ENCODE measurements around the gene TM4SF1. TPM values are rescaled to one million over a fixed set of nuclear protein-coding genes. Genes with fewer than 3 reads are reported as not detected.

The TM4SF1 gene
- total RNA-seq, 1 experiment from 2014 or later = 0.66 TPM

- TF ChIP-seq REST (IDR thresholded peaks at IDR 0.05; ENCODE audit: low read depth) (no peak), EZH2 (IDR thresholded peaks at IDR 0.05) (no peak), MAX (IDR thresholded peaks at IDR 0.05) (no peak), POLR2A (IDR thresholded peaks at IDR 0.05; ENCODE audit: borderline replicate concordance, extremely low read depth, insufficient read depth, insufficient read length) (no peak), RAD21 (IDR thresholded peaks at IDR 0.05; ENCODE audit: low read depth) (no peak), ZNF274 (IDR thresholded peaks at IDR 0.05; ENCODE audit: low read depth, low read length) (no peak), SRF (IDR thresholded peaks at IDR 0.05; ENCODE audit: low read depth) (no peak), ATF3 (IDR thresholded peaks at IDR 0.05) (no peak)
Measured at GRCh38 chr3:149396476-149396875, 19.0 kb upstream of the TM4SF1 start (continued).

GRCh38 chr3:149395107-149396089 is 17.9 kb upstream of the TM4SF1 start:
- CTCF ChIA-PET = interaction anchor here (0.9 kb wide), 1 partner anchor 84 kb away, joined by 3 read pairs; no protein-coding TSS in a partner anchor
- DNase-seq (ENCODE audit: low read depth, low spot score) = no peak

More at GRCh38 chr3:149395107-149396089, 17.9 kb upstream of the TM4SF1 start:
- H3K9ac ChIP-seq (ENCODE audit: low read length) = no peak overlapping the region
- peaks cover 0 to 13% of the 10 kb centered on the region in 2 experiments; a peak in 2 of 4 replicates for H3K4me1 ChIP-seq (ENCODE audit: control insufficient read depth in 1 of 2, insufficient read depth in 2 of 2, low read length in 2 of 2)
- no peaks in the 10 kb centered on the region for H3K79me2 ChIP-seq (ENCODE audit: insufficient read depth, low read length)
- H3K9me3 ChIP-seq (ENCODE audit: control insufficient read depth in 1 of 2, insufficient read depth in 1 of 2, low read depth in 1 of 2, low read length in 2 of 2) = no peaks in the 10 kb centered on the region
- no peak for TF ChIP-seq ZBTB33 (IDR thresholded peaks at IDR 0.05; ENCODE audit: extremely low read depth, insufficient replicate concordance, low read length)
- no peaks in the 10 kb centered on the region for H3K27me3 ChIP-seq (ENCODE audit: insufficient read depth, low read length)
- no peak overlapping the region for H3K27ac ChIP-seq (ENCODE audit: low read depth, low read length)
- RAD21 ChIA-PET (ENCODE audit: low non-redundant PET in 1 of 2, low total read pairs in 2 of 2, uncharacterized antibody in 2 of 2, unreplicated experiment in 2 of 2) = no interaction called here
- no peak overlapping the region for H3K4me3 ChIP-seq (replicated peaks in 1 of 2; ENCODE audit: low read depth in 1 of 2, low read length in 2 of 2)
- no peak overlapping the region for H3K4me2 ChIP-seq (ENCODE audit: low read length)
- BruUV-seq (replicated peaks) = no TSS peak
- no peaks in the 10 kb centered on the region for H3K36me3 ChIP-seq (ENCODE audit: control insufficient read depth in 1 of 2, insufficient read depth in 2 of 2, low read length in 2 of 2)
- intact Hi-C loops (cut with micrococcal nuclease) = no loop called here
- POLR2A ChIA-PET = no interaction called here
- no peaks in the 10 kb centered on the region for H4K20me1 ChIP-seq (ENCODE audit: insufficient read depth)
- ATAC-seq = no peak
- H2AFZ ChIP-seq (ENCODE audit: low read depth, low read length, poor library complexity, severe bottlenecking) = peak overlapping the region; percentile 49
- no peaks in the 10 kb centered on the region for H3K9me2 ChIP-seq (ENCODE audit: insufficient read depth)
